Prostate gland (tissue), 2 donors: ENCODE results near the gene LRRC57.

ENCODE experiments used
- CTCF ChIP-seq, 4 experiments: fragments of 200-600 bp in 2 of 4; fragments of 450-650 bp in 2 of 4; sonication (generic) in 2 of 4; IDR thresholded peaks; 1 replicate in 3 of 4; 2 replicates in 1 of 4; pipeline ENCODE4 v1.5.1; 2016 to 2019; ENCODE audit warnings: antibody characterized with exemption in 4 of 4, mild to moderate bottlenecking in 2 of 4, moderate library complexity in 2 of 4
- POLR2A ChIP-seq: fragments of 450-650 bp; IDR thresholded peaks from one replicate; pipeline ENCODE4 v1.6.1; 2016; ENCODE audit warnings: antibody characterized with exemption, mild to moderate bottlenecking
- POLR2AphosphoS5 ChIP-seq: sonication (generic); formaldehyde crosslinking; IDR thresholded peaks from one replicate; pipeline ENCODE4 v1.6.1; 2017; ENCODE audit warnings: antibody characterized with exemption

- no peak for TF ChIP-seq CTCF (IDR thresholded peaks at IDR 0.05)
- TF ChIP-seq POLR2AphosphoS5: no peak
- TF ChIP-seq POLR2A: no peak
Observed at GRCh38 chr15:42595626-42596240, 47.1 kb upstream of the LRRC57 start.
